Epidermal melanocyte (primary cell): ENCODE measurements around the gene FOLR1.

Source experiments
- DNase-seq: peaks from one replicate; pipeline ENCODE4 v3.0.0; 2011; ENCODE audit warnings: low spot score; ENCODE audit not compliant: insufficient read length

Gene FOLR1

DNA sequence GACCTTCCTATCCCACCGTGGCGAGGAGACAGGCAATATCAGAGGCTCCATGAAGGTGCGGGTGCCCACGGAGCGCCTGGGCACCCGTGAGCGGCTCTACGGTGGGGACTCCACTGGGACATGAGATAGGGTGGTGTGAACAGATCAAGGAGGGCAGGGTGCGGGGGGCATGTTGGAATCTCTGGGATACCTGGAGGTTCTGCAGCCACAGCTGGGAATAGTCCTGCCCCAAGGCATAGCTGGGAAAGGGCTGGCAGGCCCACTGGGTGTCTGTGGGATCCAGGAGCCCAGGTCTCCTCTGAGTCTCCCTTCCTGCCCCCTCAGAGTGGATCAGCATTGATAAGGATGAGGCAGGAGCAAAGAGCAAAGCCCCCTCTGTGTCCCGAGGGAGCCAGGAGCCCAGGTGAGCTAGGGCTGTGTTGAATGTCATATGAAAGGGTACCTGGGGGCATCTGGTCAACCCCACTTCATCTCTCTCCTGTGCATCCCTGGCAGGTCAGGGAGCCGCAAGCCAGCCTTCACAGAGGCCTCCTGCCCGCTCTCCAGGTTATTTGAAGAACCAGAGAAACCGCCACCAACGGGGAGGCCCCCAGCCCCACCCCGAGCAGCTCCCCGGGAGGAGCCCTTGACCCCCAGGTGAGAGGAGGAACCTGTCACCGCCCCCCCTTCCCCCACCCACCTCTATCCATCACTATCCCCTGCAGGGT is 43.6 kb downstream of the FOLR1 start:
- DNase-seq: no peak

- DNase-seq: no peak
These were observed 44.2 kb downstream of the FOLR1 start for GRCh38 chr11:72236083-72236697.

GRCh38 chr11:72236774-72237111 is 44.8 kb downstream of the FOLR1 start:
- DNase-seq: no peak

GRCh38 chr11:72237112-72237931 is 45.4 kb downstream of the FOLR1 start:
- no peak for DNase-seq

DNA sequence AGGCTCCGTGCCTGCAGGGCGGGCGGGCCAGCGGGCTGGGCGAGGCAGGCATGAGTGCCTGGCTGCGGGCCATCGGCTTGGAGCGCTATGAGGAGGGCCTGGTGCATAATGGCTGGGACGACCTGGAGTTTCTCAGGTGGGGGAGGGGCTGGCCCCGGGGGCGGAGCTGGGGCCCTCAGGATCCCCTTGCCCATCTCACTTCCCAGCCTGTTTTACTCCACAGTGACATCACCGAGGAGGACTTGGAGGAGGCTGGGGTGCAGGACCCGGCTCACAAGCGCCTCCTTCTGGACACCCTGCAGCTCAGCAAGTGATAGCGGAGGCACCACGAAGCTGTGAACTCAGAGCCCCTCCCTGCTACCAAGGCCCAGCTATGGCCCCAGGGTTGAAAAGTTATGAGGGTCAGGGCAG is 46.1 kb downstream of the FOLR1 start:
- DNase-seq: peak; percentile 65

DNA sequence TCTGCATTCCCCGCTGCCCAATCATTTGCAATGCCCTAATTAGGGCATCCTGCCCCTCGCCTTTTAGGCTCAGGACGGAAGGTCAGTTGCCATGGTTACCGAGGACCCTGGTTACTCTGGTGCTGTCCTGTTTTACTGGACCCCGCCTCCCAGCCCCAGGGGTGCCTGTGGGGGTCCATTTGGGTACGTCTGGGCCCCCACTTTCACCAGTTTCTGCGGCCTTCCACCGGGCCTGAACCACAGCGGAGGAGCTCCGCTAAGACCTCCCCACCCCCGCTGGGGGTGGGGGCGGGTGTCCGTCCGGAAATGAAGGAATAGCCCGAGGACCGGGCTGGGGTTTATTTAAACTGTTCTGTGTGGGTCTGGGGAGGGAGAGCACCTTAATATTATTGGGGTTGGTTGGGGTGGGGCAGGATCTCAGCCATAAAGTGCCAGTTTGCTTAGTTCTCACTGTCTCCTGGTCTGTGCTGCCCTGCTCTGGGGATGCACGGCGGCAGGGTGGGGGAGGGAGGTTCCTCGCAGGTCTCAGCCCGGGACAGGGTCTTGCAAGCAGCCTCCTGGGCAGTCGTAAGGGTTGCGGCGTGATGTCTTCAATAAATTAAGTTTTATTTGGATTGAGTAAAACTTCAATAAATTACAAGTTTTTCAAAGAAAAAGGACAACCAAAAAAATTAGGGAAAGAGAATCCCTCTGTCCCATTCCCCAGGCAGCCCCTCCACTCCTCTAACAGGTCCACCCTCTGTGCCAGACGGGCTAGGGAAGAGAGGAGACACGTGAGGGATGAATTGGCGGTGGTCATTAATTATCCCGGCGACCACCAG is 46.8 kb downstream of the FOLR1 start:
- DNase-seq: no peak

DNA sequence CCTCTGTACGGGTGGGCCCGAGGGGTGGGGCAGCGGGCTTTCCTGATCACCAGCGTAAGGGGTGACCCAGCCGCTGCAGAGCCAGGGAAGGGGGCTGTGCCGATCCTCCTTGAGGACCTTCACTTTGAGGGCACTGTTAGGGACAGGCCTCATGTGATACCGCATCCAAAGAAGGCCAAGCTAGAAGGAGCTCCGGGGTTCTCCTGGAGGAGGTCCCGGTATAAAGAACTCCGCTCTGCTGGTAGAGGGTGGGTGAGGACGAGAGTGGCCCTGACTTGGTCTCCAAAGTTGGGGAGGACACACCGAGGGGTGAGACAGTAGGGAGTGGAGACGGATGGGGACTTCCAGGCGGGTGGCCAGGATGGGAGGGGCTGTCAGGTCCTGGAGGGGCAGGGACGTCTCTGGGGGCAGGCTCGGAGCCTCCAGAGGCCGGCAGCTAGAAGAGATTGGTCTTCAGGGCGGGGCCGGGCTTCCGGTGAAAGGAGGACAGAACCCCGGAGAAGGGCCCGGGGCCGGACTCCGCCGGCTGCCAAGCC is 47.4 kb downstream of the FOLR1 start:
- DNase-seq: no peak

- no peak for DNase-seq
These were observed 48.0 kb downstream of the FOLR1 start for GRCh38 chr11:72239849-72240460.

GRCh38 chr11:72240461-72241290 is 48.7 kb downstream of the FOLR1 start:
- DNase-seq: no peak

GRCh38 chr11:72241291-72241781 is 49.4 kb downstream of the FOLR1 start:
- DNase-seq: no peak

DNA sequence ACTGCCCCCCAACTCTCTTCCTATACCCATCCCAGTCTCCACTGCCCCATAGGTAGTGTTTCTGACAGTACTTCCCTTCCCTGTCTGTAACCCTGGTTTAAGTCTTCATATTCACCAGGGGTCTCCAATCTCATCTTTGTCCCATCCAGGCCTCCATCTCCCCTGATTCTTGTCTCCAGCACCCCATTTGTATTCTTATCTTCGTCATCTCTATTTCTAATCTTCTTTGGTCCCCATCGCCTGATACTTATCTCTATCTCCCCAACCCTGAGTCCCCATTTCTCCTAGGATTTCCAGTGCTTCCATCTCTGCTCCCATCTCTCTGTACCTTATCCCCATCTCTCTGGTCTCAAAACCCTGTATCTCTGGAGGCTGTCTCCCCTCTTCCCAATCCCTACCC is 50.2 kb downstream of the FOLR1 start:
- no peak for DNase-seq

- DNase-seq: no peak
These were observed 51.5 kb downstream of the FOLR1 start for GRCh38 chr11:72243173-72244059.

GRCh38 chr11:72244060-72244360 is 52.1 kb downstream of the FOLR1 start, which contains the start of gene PHOX2A:
TSS of gene PHOX2A (minus strand) at chr11:72244176. CDS start at chr11:72244004, 172 bp downstream.
- DNase-seq: no peak

DNA sequence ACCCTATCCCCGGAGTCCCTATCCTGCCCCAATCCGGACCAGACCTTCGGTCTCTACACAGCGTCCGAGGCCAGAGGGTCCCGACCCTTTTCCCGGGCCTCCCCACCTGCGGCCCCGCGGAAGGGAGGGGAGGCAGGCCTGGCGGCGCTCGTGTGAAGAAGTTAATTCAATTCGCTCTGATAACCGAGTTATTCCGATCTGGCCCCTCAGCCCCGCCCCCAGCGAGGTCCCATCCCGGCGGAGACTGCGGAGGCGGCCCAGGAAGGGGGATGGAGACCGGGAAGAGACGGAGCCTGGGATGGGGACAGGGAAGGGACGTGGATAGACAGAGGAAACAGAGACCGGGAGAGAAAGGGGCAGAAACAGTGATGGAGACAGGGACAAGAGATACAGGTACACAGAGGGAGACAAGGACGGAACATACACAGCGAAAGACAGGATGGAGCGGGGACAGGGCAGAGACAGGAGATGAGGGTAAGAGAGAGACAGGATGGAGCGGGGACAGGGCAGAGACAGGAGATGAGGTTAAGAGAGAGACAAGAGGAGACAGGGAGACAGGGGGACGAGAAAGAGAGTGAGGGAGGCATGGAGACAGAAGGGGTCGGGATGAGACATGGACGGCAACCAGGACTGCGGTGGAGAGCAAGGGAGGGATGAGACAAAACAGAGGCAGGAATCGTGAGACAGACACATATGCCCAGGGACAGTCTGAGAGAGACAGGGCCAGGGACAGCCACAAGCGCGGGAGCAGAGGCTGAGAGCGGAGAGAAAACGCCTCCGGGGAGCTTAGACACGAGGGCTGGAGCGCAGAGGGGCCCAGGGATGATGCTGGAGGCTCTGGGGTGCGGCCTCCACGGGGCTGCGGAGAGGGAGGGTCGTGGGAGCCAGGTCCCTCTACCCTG is 52.7 kb downstream of the FOLR1 start:
- no peak for DNase-seq

GRCh38 chr11:72245263-72245816 is 53.4 kb downstream of the FOLR1 start:
- DNase-seq: no peak
